Activated T-helper 2 cell treated with anti-CD3 and anti-CD28 coated beads, Interferon-gamma antibody, Interleukin-2, Interleukin-4, amounts not matched to agents 10 μg/mL and 5 μg/mL and 100 μg/mL, durations not matched to agents 14 hours and 24 hours and 36 hours (primary cell): ENCODE data around the gene USP6NL. TPM values are rescaled to one million over a fixed set of nuclear protein-coding genes. Genes with fewer than 3 reads are reported as not detected.

Source experiments
- DNase-seq: peaks from one replicate; pipeline ENCODE4 v3.0.0; 2021; ENCODE audit warnings: low spot score
- H3K27ac Mint-ChIP-seq: one replicate; pipeline ENCODE4 v1.8.0; 2021; ENCODE audit warnings: mixed read lengths
- H3K27me3 Mint-ChIP-seq: one replicate; pipeline ENCODE4 v1.8.0; 2021; ENCODE audit warnings: low read depth, mixed read lengths
- H3K36me3 Mint-ChIP-seq: one replicate; pipeline ENCODE4 v1.8.0; 2021; ENCODE audit warnings: low read depth, mixed read lengths
- H3K4me1 Mint-ChIP-seq: one replicate; pipeline ENCODE4 v1.8.0; 2021; ENCODE audit warnings: low read depth, mixed read lengths
- H3K4me3 Mint-ChIP-seq: one replicate; pipeline ENCODE4 v1.8.0; 2021; ENCODE audit warnings: low read depth, mild to moderate bottlenecking, moderate library complexity, mixed read lengths
- H3K9me3 Mint-ChIP-seq: one replicate; pipeline ENCODE4 v1.8.0; 2021; ENCODE audit warnings: mixed read lengths
- intact Hi-C: fragments of 100-400 bp; cut with micrococcal nuclease; formaldehyde crosslinking; loops from one replicate; pipeline ENCODE4 v1.15.1; 2023
- total RNA-seq: library from RNA; stranded (reverse); gene quantifications from 2 replicates; pipeline ENCODE4 v1.2.3, GENCODE V29; 2022

The USP6NL gene
- total RNA-seq, 1 donor from 2014 or later: 0.50 TPM

DNA sequence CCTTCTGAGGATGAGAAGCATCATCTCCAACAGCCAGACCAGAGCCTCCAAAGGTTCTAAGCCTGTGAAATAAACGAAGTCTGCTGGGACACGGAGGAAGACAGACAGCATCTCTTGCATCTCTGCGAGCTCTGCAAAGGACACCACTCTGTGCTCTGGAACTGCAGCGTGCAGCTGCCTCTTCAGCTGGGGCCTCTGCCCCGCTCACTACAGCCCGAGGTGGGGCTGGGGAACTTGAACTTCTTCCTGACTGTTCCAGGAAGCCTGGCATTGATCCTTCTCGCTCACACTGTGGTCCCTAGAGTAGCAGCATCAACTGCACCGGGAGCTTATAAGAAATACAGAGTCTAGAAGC lies 163.3 kb downstream of the USP6NL start:
- intact Hi-C loops: no loop called here
- H3K36me3 Mint-ChIP-seq: no peaks in the 10 kb centered on the region
- no peak overlapping the region for H3K4me3 Mint-ChIP-seq
- no peak overlapping the region for H3K27ac Mint-ChIP-seq
- no peak for DNase-seq
- H3K4me1 Mint-ChIP-seq: peaks cover 14% of the 10 kb centered on the region
- H3K9me3 Mint-ChIP-seq: no peaks in the 10 kb centered on the region
- H3K27me3 Mint-ChIP-seq: peaks cover 18% of the 10 kb centered on the region

DNA sequence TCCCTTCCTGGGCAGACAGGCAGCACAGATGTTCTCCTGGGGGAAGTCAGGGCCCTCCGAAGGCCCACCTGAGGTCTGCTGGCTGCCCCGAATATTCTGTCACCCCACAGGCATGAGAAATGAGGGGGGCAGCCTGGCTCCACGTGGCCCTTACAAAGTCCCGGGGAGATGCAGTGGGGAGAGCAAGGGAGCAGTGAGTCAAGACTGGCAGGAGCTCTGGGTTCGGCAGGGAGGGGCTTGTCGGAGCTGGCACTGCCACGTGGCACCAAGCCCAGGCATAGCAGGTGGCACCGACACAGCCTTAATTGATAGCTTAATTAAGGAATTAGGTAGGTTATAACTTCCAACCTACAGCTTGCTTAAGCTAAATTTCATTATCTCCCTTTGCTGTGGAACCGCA lies 163.9 kb downstream of the USP6NL start:
- no peaks in the 10 kb centered on the region for H3K9me3 Mint-ChIP-seq
- H3K27me3 Mint-ChIP-seq: peaks cover 17% of the 10 kb centered on the region
- no peak overlapping the region for H3K4me3 Mint-ChIP-seq
- DNase-seq: no peak
- intact Hi-C loops: no loop called here
- peaks cover 14% of the 10 kb centered on the region for H3K4me1 Mint-ChIP-seq
- no peak overlapping the region for H3K27ac Mint-ChIP-seq
- no peaks in the 10 kb centered on the region for H3K36me3 Mint-ChIP-seq

- intact Hi-C loops: no loop called here
- Mint-ChIP-seq H3K9me3 (no peaks in the 10 kb centered on the region), H3K36me3 (no peaks in the 10 kb centered on the region), H3K4me1 (peaks cover 14% of the 10 kb centered on the region), H3K27me3 (peaks cover 9% of the 10 kb centered on the region), H3K27ac (no peak overlapping the region), H3K4me3 (no peak overlapping the region)
- no peak for DNase-seq
Observed at GRCh38 chr10:11446864-11447263, 164.6 kb downstream of the USP6NL start.

DNA sequence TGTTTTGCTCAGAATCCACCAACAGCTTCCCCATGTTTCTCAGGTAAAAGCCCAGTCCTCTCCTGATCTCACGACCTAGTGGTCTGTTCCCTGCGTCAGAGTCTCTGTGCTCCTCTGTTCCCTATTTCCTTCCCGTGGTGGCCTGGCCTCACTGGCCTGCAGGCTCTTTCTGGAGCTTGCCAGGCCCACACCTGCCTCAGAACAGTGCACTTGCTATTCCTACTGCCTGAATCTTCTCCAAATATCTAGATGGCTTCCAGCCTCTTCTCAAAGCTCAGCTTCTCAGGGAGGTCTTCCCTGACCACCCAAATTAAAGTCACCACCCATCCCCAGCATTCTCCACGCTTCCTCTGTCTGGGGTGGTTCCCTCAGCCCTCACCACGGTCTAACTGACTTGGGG lies 165.3 kb downstream of the USP6NL start:
- peaks cover 4% of the 10 kb centered on the region for H3K27me3 Mint-ChIP-seq
- H3K36me3 Mint-ChIP-seq: no peaks in the 10 kb centered on the region
- peaks cover 14% of the 10 kb centered on the region for H3K4me1 Mint-ChIP-seq
- H3K27ac Mint-ChIP-seq: no peak overlapping the region
- intact Hi-C loops: no loop called here
- no peaks in the 10 kb centered on the region for H3K9me3 Mint-ChIP-seq
- no peak for DNase-seq
- H3K4me3 Mint-ChIP-seq: no peak overlapping the region

DNA sequence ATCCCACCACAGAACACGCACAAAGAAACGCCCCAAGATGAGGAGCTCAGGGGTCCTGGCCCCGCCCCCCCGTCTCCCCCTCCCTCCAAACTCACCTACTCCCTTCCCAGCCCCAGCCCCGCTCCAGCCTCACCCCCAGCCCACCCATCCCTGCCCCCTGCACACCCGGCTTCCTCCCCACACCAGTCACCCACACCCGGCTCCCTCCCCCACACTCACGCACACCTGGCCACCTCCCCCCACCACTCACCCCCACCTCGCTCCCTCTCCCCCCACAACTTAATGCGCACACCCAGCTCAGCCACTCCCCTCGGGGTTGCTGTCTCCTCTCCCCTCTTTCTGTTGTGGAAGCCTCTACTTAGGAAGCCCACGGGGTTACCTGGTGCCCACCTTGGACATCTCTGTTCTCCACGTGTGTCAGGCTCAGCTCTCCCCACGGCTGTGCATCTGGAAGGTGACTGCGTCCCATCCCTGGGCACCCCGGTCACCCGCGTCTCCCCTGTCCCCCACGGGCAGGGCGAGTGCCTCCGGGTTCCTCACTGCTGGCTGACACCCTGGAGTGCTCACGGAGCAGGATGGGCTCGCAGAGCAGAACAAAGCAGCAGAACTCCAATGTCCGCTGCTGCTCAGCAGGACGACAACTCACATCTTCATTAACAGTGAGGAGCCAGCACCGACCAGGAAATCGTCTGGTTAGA lies 166.8 kb downstream of the USP6NL start:
- intact Hi-C loops: no loop called here
- no peak for DNase-seq
- H3K4me1 Mint-ChIP-seq: peaks cover 19% of the 10 kb centered on the region

GRCh38 chr10:11444155-11444530 lies 167.3 kb downstream of the USP6NL start:
- no peak overlapping the region for H3K4me3 Mint-ChIP-seq
- no peaks in the 10 kb centered on the region for H3K36me3 Mint-ChIP-seq
- DNase-seq: no peak
- H3K27ac Mint-ChIP-seq: no peak overlapping the region
- peaks cover 19% of the 10 kb centered on the region for H3K4me1 Mint-ChIP-seq
- intact Hi-C loops: no loop called here
- no peaks in the 10 kb centered on the region for H3K27me3 Mint-ChIP-seq
- no peaks in the 10 kb centered on the region for H3K9me3 Mint-ChIP-seq

More for the DNA sequence above, 166.8 kb downstream of the USP6NL start:
- H3K36me3 Mint-ChIP-seq: no peaks in the 10 kb centered on the region
- no peaks in the 10 kb centered on the region for H3K9me3 Mint-ChIP-seq
- no peaks in the 10 kb centered on the region for H3K27me3 Mint-ChIP-seq
- H3K27ac Mint-ChIP-seq: no peak overlapping the region
- H3K4me3 Mint-ChIP-seq: no peak overlapping the region

- Mint-ChIP-seq H3K27me3 (no peaks in the 10 kb centered on the region), H3K36me3 (no peaks in the 10 kb centered on the region), H3K9me3 (no peaks in the 10 kb centered on the region), H3K4me3 (no peak overlapping the region), H3K27ac (no peak overlapping the region), H3K4me1 (peaks cover 18% of the 10 kb centered on the region)
- intact Hi-C loops: no loop called here
- no peak for DNase-seq
Observed at GRCh38 chr10:11443468-11444154, 167.8 kb downstream of the USP6NL start.

- intact Hi-C loops: no loop called here
- Mint-ChIP-seq H3K36me3 (no peaks in the 10 kb centered on the region), H3K4me1 (peaks cover 10% of the 10 kb centered on the region), H3K9me3 (no peaks in the 10 kb centered on the region), H3K4me3 (no peak overlapping the region), H3K27me3 (no peaks in the 10 kb centered on the region), H3K27ac (no peak overlapping the region)
- no peak for DNase-seq
Observed at GRCh38 chr10:11442001-11442773, 169.3 kb downstream of the USP6NL start.

- intact Hi-C loops: no loop called here
- Mint-ChIP-seq H3K4me1 (peaks cover 10% of the 10 kb centered on the region), H3K27me3 (no peaks in the 10 kb centered on the region), H3K4me3 (no peak overlapping the region), H3K27ac (no peak overlapping the region), H3K36me3 (no peaks in the 10 kb centered on the region), H3K9me3 (no peaks in the 10 kb centered on the region)
- no peak for DNase-seq
Observed at GRCh38 chr10:11441151-11441535, 170.3 kb downstream of the USP6NL start.

DNA sequence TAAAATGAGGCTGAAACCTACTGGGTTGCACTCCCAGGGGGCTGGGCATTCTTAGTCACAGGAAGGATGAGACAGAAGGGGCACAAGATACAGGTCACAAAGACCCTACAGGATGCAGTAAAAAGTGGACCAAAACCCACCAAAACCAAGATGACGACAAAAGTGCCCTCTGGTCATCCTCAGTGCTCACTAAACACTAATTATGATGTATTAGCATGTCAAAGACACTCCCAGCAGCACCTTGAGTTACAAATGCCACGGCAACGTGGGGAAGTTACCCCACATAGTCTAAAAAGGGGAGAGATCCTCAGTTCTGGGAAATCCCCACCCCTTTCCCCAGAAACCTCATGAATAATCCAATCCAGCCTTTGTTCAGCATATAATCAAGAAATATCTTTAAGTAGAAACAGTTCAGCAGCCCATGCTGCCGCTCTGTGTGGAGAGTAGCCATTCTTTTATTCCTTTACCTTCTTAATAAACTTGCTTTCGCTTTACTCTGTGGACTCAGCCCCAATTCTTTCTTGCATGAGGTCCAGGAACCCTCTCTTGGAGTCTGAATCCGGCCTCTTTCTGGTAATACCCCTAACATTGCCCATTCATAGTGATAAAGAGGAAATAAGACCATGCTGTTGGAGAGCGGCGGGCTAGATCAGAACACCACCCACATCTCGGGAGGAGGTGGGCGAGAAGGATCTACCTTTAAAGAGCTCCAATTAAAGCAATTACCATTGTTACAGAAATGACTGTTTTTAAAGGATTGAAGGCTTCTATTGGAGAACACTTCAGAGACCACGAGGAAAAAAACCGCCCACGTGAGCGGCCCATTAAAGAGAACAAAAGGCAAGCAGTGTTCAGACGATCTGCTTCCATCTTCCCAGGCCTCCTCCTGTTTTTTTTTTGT lies 170.9 kb downstream of the USP6NL start:
- H3K4me1 Mint-ChIP-seq: peaks cover 10% of the 10 kb centered on the region
- no peaks in the 10 kb centered on the region for H3K27me3 Mint-ChIP-seq
- peak overlapping the region; percentile 53 for H3K27ac Mint-ChIP-seq
- no peaks in the 10 kb centered on the region for H3K36me3 Mint-ChIP-seq
- H3K4me3 Mint-ChIP-seq: peak overlapping the region; percentile 9
- intact Hi-C loops: no loop called here
- H3K9me3 Mint-ChIP-seq: no peaks in the 10 kb centered on the region
- no peak for DNase-seq

- DNase-seq: no peak
- Mint-ChIP-seq H3K9me3 (no peaks in the 10 kb centered on the region), H3K4me3 (no peak overlapping the region), H3K36me3 (no peaks in the 10 kb centered on the region), H3K27me3 (no peaks in the 10 kb centered on the region), H3K27ac (no peak overlapping the region), H3K4me1 (peaks cover 10% of the 10 kb centered on the region)
- intact Hi-C loops: no loop called here
Observed at GRCh38 chr10:11439523-11440053, 171.9 kb downstream of the USP6NL start.

DNA sequence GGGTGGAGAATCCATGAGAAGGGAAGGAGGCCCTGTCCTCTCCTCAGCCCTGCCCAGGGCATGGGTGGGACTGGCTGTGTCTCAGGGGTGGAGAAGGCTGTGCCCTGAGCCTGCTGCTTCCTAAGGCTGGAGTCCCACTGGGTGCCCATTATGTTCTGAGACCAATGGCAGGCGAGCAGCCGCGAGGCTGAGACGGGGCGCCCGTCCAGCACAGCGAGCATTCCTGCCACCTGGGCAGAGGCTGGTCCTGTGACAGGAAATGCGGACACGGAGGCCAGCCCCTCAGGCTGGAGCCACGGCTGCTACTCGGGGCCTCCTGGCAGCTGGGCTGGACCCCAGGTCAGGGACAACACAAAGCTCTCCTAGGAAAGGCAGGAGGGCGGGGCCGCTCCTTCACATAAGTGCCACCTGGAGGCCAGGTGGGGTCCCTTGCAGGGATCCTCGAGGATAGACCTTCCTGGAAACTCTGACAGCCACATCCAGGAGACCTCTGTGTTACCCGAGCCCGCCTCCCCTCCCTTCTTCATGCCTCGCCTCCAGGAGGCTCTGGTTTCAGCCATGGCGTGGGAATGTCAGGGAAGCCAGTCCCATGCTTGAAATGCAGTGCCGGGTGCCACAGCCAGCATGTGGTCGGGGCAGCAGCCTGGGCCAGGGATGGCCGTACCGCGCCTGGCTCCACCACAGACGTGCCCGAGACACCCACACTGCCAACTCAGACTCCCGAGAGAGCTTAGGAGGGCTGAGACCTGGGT lies 173.9 kb downstream of the USP6NL start:
- no peaks in the 10 kb centered on the region for H3K27me3 Mint-ChIP-seq
- H3K27ac Mint-ChIP-seq: no peak overlapping the region
- no peaks in the 10 kb centered on the region for H3K9me3 Mint-ChIP-seq
- H3K4me1 Mint-ChIP-seq: peaks cover 10% of the 10 kb centered on the region
- H3K36me3 Mint-ChIP-seq: no peaks in the 10 kb centered on the region
- DNase-seq: no peak
- intact Hi-C loops: no loop called here
- H3K4me3 Mint-ChIP-seq: no peak overlapping the region
